Smooth muscle cell (in vitro differentiated cells): ENCODE results near the gene FIZ1. TPM values are rescaled to one million over a fixed set of nuclear protein-coding genes. Genes with fewer than 3 reads are reported as not detected.

Experiments used
- DNase-seq: peaks from one replicate; lab custom pipeline; 2025; ENCODE audit not compliant: unreplicated experiment; lab: John Stamatoyannopoulos, UW
- H2AFZ ChIP-seq: fragments of 200-600 bp; sonication (generic); 2 replicates; pipeline ENCODE4 v1.6.0; 2016; ENCODE audit warnings: antibody characterized with exemption, low read depth, mild to moderate bottlenecking
- H3F3A ChIP-seq: fragments of 200-600 bp; sonication (generic); 2 replicates; pipeline ENCODE4 v1.6.0; 2017; ENCODE audit warnings: antibody characterized with exemption, low read depth
- H3K27ac ChIP-seq: fragments of 200-600 bp; sonication (generic); 2 replicates; pipeline ENCODE4 v1.5.1; 2016; ENCODE audit warnings: low read depth, mild to moderate bottlenecking
- H3K27me3 ChIP-seq: fragments of 200-600 bp; sonication (generic); 2 replicates; pipeline ENCODE4 v1.6.1; 2016; ENCODE audit warnings: low read depth, mild to moderate bottlenecking
- H3K36me3 ChIP-seq: fragments of 200-600 bp; sonication (generic); 2 replicates; pipeline ENCODE4 v1.5.1; 2016; ENCODE audit warnings: low read depth
- H3K4me1 ChIP-seq: fragments of 200-600 bp; sonication (generic); 2 replicates; pipeline ENCODE4 v1.5.1; 2016; ENCODE audit warnings: low read depth
- H3K4me2 ChIP-seq: fragments of 200-600 bp; sonication (generic); 2 replicates; pipeline ENCODE4 v1.6.0; 2016; ENCODE audit warnings: mild to moderate bottlenecking
- H3K4me3 ChIP-seq: fragments of 200-600 bp; sonication (generic); 2 replicates; pipeline ENCODE4 v1.5.1; 2016; ENCODE audit warnings: mild to moderate bottlenecking
- H3K79me2 ChIP-seq: fragments of 200-600 bp; sonication (generic); 2 replicates; pipeline ENCODE4 v1.6.0; 2016; ENCODE audit warnings: low read depth, mild to moderate bottlenecking
- H3K9ac ChIP-seq: fragments of 200-600 bp; sonication (generic); 2 replicates; pipeline ENCODE4 v1.6.0; 2016; ENCODE audit warnings: low read depth
- H3K9me3 ChIP-seq: fragments of 200-600 bp; sonication (generic); replicated peaks from 2 replicates; pipeline ENCODE4 v1.5.1; 2016; ENCODE audit warnings: low read depth
- H4K20me1 ChIP-seq: fragments of 200-600 bp; sonication (generic); 2 replicates; pipeline ENCODE4 v1.6.0; 2016; ENCODE audit warnings: low read depth
- WGBS: methylation state at CpG from one replicate; pipeline ENCODE4 v1.1.7; 2016; ENCODE audit warnings: low lambda C conversion rate; 5-methylcytosine and 5-hydroxymethylcytosine counted together
- polyA plus RNA-seq: library from polyadenylated mRNA; unstranded; fragments of >200 nt; fragmentation: Nextera tagmentation; extraction: Ambion mirVana; gene quantifications from 2 replicates; pipeline ENCODE4 v1.2.1, GENCODE V29; 2016
- total RNA-seq: library from RNA; depleted of rRNA; stranded (reverse); fragments of >200 nt; gene quantifications from 2 replicates; pipeline ENCODE4 v1.2.3, GENCODE V29; 2014
- TF ChIP-seq, protein P1 (sequence below): fragments of 200-600 bp; sonication (generic); IDR thresholded peaks from 2 replicates; pipeline ENCODE4 v1.5.1; 2017; ENCODE audit warnings: borderline replicate concordance, mild to moderate bottlenecking, antibody characterized with exemption; ENCODE audit not compliant: insufficient read depth, poor library complexity, severe bottlenecking

Gene FIZ1, protein sequence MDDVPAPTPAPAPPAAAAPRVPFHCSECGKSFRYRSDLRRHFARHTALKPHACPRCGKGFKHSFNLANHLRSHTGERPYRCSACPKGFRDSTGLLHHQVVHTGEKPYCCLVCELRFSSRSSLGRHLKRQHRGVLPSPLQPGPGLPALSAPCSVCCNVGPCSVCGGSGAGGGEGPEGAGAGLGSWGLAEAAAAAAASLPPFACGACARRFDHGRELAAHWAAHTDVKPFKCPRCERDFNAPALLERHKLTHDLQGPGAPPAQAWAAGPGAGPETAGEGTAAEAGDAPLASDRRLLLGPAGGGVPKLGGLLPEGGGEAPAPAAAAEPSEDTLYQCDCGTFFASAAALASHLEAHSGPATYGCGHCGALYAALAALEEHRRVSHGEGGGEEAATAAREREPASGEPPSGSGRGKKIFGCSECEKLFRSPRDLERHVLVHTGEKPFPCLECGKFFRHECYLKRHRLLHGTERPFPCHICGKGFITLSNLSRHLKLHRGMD
- total RNA-seq: 4.6 and 10.4 TPM in 2 replicates
- 16.8 and 17.7 TPM in 2 replicates for polyA plus RNA-seq

DNA sequence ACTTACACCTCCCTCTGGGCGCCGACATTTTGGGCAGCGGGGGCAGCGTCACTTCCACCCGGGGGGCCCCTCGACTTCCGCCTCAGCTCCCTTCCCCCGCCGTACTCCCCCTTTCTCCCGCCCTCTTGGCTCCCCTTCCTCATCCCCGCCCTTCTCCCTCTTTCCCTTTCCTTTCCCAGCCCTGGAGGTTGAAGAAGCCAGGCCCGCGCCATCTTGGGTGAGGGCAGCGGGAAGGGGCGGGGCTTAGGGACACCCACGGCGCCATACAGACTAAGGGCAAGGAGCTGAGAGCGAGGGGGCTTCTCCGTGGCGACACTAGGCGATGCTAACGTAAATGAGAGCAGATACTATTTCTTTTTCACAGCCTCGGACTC lies at the start of gene FIZ1:
Gene FIZ1, minus strand, starts transcription at position 50 of the 374 bp plus-strand sequence. CDS start 1,652 bp downstream, outside the sequence.
- Histone ChIP-seq H3K4me1 (peaks cover 8% of the 10 kb centered on the region), H3F3A (peaks cover 12% of the 10 kb centered on the region), H3K9ac (peak within 1 kb of the TSS; percentile 96), H3K79me2 (no peaks in the 10 kb centered on the region), H3K27ac (peak within 1 kb of the TSS; percentile 96), H3K36me3 (no peaks in the 10 kb centered on the region), H4K20me1 (no peaks in the 10 kb centered on the region), H3K27me3 (no peaks in the 10 kb centered on the region), H2AFZ (peak within 1 kb of the TSS; percentile 67), H3K4me3 (peak within 1 kb of the TSS; percentile 94), H3K4me2 (peak within 1 kb of the TSS; percentile 78), H3K9me3 (no peaks in the 10 kb centered on the region)
- peak; percentile 94 for DNase-seq
- TF ChIP-seq, protein P1, sequence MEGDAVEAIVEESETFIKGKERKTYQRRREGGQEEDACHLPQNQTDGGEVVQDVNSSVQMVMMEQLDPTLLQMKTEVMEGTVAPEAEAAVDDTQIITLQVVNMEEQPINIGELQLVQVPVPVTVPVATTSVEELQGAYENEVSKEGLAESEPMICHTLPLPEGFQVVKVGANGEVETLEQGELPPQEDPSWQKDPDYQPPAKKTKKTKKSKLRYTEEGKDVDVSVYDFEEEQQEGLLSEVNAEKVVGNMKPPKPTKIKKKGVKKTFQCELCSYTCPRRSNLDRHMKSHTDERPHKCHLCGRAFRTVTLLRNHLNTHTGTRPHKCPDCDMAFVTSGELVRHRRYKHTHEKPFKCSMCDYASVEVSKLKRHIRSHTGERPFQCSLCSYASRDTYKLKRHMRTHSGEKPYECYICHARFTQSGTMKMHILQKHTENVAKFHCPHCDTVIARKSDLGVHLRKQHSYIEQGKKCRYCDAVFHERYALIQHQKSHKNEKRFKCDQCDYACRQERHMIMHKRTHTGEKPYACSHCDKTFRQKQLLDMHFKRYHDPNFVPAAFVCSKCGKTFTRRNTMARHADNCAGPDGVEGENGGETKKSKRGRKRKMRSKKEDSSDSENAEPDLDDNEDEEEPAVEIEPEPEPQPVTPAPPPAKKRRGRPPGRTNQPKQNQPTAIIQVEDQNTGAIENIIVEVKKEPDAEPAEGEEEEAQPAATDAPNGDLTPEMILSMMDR: no peak
- WGBS: under 1% methylated on average over 13 of the region's 23 CpGs

DNA sequence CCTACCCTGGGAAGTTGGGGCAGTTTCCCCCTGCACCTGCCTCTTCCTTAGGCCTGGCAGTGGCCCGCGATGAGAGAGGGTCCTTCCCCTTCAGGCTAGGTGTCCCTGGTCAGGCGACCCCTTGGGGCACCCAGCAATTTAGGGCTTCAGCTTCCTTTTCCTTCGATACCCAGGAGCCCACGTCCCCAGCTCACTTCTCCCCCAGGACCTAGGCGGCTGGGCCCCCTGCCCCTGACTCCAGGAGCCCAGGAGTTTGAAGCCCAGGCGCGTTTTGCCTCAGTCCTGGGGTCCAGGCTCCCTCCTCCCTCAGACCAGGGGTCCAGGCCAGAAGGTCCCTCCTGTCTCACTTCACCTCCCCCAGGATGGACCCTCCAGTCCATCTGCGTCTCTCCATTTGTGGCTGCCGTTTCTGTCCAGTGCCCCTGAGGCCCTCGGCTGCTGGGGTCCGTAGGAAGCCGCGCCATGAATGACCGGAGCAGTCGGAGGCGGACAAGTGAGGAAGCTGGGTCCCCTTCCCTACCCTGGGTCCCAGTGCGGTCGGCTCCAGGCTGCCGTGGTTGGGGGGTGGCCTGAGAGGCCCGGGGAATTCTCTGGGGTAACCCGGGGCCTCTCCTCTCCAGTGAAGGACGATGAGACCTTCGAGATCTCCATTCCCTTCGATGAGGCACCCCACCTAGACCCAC lies 49.4 kb upstream of the FIZ1 start:
- Histone ChIP-seq H3K9me3 (no peaks in the 10 kb centered on the region), H3K4me2 (peak overlapping the region; percentile 99), H3K27ac (no peak overlapping the region), H3K27me3 (no peaks in the 10 kb centered on the region), H4K20me1 (no peaks in the 10 kb centered on the region), H3K36me3 (no peaks in the 10 kb centered on the region), H3K4me3 (peak overlapping the region; percentile 99), H3F3A (peaks cover 12% of the 10 kb centered on the region), H2AFZ (no peak overlapping the region), H3K4me1 (peaks cover 13% of the 10 kb centered on the region), H3K9ac (peak overlapping the region; percentile 90), H3K79me2 (peaks cover 39% of the 10 kb centered on the region)
- 67% methylated on average over 25 of the region's 25 CpGs for WGBS
- TF ChIP-seq, protein P1: no peak
- no peak for DNase-seq

- Histone ChIP-seq H3F3A (peaks cover 12% of the 10 kb centered on the region), H2AFZ (peak within 1 kb of the TSS; percentile 80), H3K9me3 (no peaks in the 10 kb centered on the region), H3K9ac (peak within 1 kb of the TSS; percentile 90), H4K20me1 (no peaks in the 10 kb centered on the region), H3K79me2 (peaks cover 42% of the 10 kb centered on the region), H3K27ac (peak within 1 kb of the TSS; percentile 61), H3K4me2 (peak within 1 kb of the TSS; percentile 99), H3K36me3 (no peaks in the 10 kb centered on the region), H3K4me3 (peak within 1 kb of the TSS; percentile 99), H3K4me1 (peaks cover 13% of the 10 kb centered on the region), H3K27me3 (no peaks in the 10 kb centered on the region)
- 2% methylated on average over 57 of the region's 87 CpGs for WGBS
- no peak for DNase-seq
- TF ChIP-seq, protein P1: no peak
Measured at GRCh38 chr19:55647732-55648584, 48.6 kb upstream of the FIZ1 start, which contains the start of gene CCDC106. Gene CCDC106, plus strand, starts transcription at chr19:55648212. Its CDS starts 835 bp downstream, at chr19:55649047.
